Measurements from ENCODE around the gene NMT1.

GRCh38 chr17:45148183-45149036 lies 87.3 kb downstream of the NMT1 start, which contains the start of gene HEXIM1:
- peak; percentile 99 to 100 (median 100) for TF ChIP-seq POLR2AphosphoS5 (IDR thresholded peaks at IDR 0.05)
- TF ChIP-seq CTCF (IDR thresholded peaks at IDR 0.05 in 8 of 11, conservative IDR thresholded peaks at IDR 0.05 in 3 of 11), result peak in 3 of 11 experiments; percentile 4 to 20 (median 18)
- peak in 2 of 3 donors; percentile 99 for TF ChIP-seq POLR2A (IDR thresholded peaks at IDR 0.05)

All from spleen (tissue), 7 donors.